OCI-LY7 (cell line): ENCODE results near the gene LCE3A.

Source experiments
- EZH2phosphoT487 ChIP-seq: fragments of 200-600 bp; sonication (generic); IDR thresholded peaks from 2 replicates; pipeline ENCODE4 v1.6.1; 2018; ENCODE audit warnings: low read depth, borderline replicate concordance, mild to moderate bottlenecking, mixed run types, antibody characterized with exemption, low read length, moderate library complexity, mixed read lengths
- TF ChIP-seq, protein P1 (sequence below): fragments of 200-600 bp; sonication (generic); conservative IDR thresholded peaks from 2 replicates; pipeline ENCODE4 v1.5.1; 2014; ENCODE audit warnings: mild to moderate bottlenecking, antibody characterized with exemption, low read length, moderate library complexity, mixed read lengths

DNA sequence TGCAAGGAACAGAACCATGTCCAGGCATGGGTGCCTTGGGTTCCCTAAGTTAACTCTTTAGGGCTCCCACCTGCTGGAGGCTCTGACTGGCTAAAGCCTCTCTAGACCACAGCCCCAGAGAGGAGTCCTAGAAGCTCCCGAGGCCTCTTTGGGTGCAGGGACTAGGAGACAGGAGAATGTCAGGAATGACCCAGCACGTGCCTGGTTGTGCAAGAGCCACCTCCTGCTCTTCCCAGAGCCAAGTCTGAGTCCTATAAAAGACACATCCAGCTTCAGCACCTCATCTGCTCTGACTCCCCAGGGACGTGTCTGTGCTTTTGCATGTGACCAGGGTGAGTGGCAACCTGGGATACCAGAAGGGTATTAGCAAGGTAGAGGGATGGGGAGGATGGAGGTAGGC, 40.2 kb upstream of the LCE3A start, which contains the start of gene LCE2D:
- TF ChIP-seq, protein P1, sequence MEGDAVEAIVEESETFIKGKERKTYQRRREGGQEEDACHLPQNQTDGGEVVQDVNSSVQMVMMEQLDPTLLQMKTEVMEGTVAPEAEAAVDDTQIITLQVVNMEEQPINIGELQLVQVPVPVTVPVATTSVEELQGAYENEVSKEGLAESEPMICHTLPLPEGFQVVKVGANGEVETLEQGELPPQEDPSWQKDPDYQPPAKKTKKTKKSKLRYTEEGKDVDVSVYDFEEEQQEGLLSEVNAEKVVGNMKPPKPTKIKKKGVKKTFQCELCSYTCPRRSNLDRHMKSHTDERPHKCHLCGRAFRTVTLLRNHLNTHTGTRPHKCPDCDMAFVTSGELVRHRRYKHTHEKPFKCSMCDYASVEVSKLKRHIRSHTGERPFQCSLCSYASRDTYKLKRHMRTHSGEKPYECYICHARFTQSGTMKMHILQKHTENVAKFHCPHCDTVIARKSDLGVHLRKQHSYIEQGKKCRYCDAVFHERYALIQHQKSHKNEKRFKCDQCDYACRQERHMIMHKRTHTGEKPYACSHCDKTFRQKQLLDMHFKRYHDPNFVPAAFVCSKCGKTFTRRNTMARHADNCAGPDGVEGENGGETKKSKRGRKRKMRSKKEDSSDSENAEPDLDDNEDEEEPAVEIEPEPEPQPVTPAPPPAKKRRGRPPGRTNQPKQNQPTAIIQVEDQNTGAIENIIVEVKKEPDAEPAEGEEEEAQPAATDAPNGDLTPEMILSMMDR, result no peak
- no peak for TF ChIP-seq EZH2phosphoT487
